B cell (primary cell): ENCODE results near the gene RHOBTB1. TPM values are rescaled to one million over a fixed set of nuclear protein-coding genes. Genes with fewer than 3 reads are reported as not detected.

Source experiments
- ATAC-seq: fragments of 200-7000 bp; cut with Tn5 transposase; one replicate; pipeline ENCODE4 v1.10.0; 2021; ENCODE audit warnings: low read depth, mild to moderate bottlenecking, moderate number of reproducible peaks, moderate library complexity
- CTCF ChIA-PET: fragments of 350-600 bp; sonication (Branson Sonifier 250); formaldehyde crosslinking; loops from one replicate; lab custom pipeline; 2021; ENCODE audit warnings: antibody characterized with exemption, inconsistent platforms; lab: Charles Lee
- POLR2A ChIA-PET: fragments of 350-600 bp; sonication (Branson Sonifier 250); formaldehyde crosslinking; loops from one replicate; lab custom pipeline; 2021; ENCODE audit warnings: antibody characterized with exemption; lab: Charles Lee
- DNase-seq: peaks from one replicate; pipeline ENCODE4 v3.0.0; 2013
- H2AFZ ChIP-seq: 2 replicates; pipeline ENCODE4 v1.6.1; 2012; ENCODE audit warnings: mild to moderate bottlenecking, low read depth, low read length; ENCODE audit not compliant: insufficient read depth, poor library complexity, severe bottlenecking
- H3K27ac ChIP-seq, 2 donors: 1 replicate in 1 of 2; 2 replicates in 1 of 2; pipeline ENCODE4 v1.5.1; 2012 to 2013; ENCODE audit warnings: low read length in 2 of 2, mild to moderate bottlenecking in 2 of 2, moderate library complexity in 1 of 2
- H3K27me3 ChIP-seq, 4 experiments: fragments of 200-600 bp in 1 of 4; sonication (generic) in 1 of 4; replicated peaks in 1 of 4; 1 replicate in 2 of 4; 2 replicates in 2 of 4; pipeline versions ENCODE4 v1.6.1 to v1.7.0; 2013 to 2016; ENCODE audit warnings: low read length in 3 of 4, mild to moderate bottlenecking in 2 of 4, mixed read lengths in 1 of 4, moderate library complexity in 1 of 4; ENCODE audit not compliant: insufficient read depth in 4 of 4, control insufficient read depth in 3 of 4; ENCODE audit errors: control extremely low read depth in 1 of 4
- H3K36me3 ChIP-seq, 2 experiments: replicated peaks in 1 of 2; 1 replicate in 1 of 2; 2 replicates in 1 of 2; pipeline versions ENCODE4 v1.6.1 to v1.7.1; 2013; ENCODE audit warnings: low read length in 1 of 2; ENCODE audit not compliant: insufficient read depth in 2 of 2, control insufficient read depth in 1 of 2; ENCODE audit errors: control extremely low read depth in 1 of 2, extremely low read depth in 1 of 2
- H3K4me1 ChIP-seq, 2 donors: fragments of 200-600 bp in 1 of 2; sonication (generic) in 1 of 2; 1 replicate in 1 of 2; 2 replicates in 1 of 2; pipeline versions ENCODE4 v1.5.1 to v1.6.1; 2013 to 2017; ENCODE audit warnings: low read length in 2 of 2; ENCODE audit not compliant: control insufficient read depth in 2 of 2, insufficient read depth in 2 of 2
- H3K4me2 ChIP-seq: replicated peaks from 2 replicates; pipeline ENCODE3; 2012; ENCODE audit warnings: mild to moderate bottlenecking, low read depth, low read length; ENCODE audit not compliant: poor library complexity, severe bottlenecking
- H3K4me3 ChIP-seq, 5 experiments: fragments of 200-600 bp in 1 of 5; sonication (generic) in 1 of 5; 1 replicate in 3 of 5; 2 replicates in 2 of 5; pipeline versions ENCODE4 v1.5.1 to v1.7.0; 2011 to 2016; ENCODE audit warnings: low read length in 4 of 5, mild to moderate bottlenecking in 4 of 5, low read depth in 2 of 5, control low read depth in 1 of 5, moderate library complexity in 1 of 5; ENCODE audit not compliant: insufficient read depth in 1 of 5; ENCODE audit errors: control extremely low read depth in 1 of 5, extremely low read depth in 1 of 5
- H3K79me2 ChIP-seq: fragments of 200-600 bp; sonication (generic); one replicate; pipeline ENCODE4 v1.6.0; 2016; ENCODE audit warnings: low read length; ENCODE audit not compliant: control insufficient read depth, insufficient read depth
- H3K9ac ChIP-seq: fragments of 200-600 bp; sonication (generic); 2 replicates; pipeline ENCODE4 v1.6.1; 2017; ENCODE audit warnings: mild to moderate bottlenecking, low read length, moderate library complexity
- H3K9me3 ChIP-seq, 3 donors: one replicate each; pipeline versions ENCODE4 v1.6.1 to v1.7.1; 2013; ENCODE audit warnings: low read length in 2 of 3; ENCODE audit not compliant: control insufficient read depth in 2 of 3, insufficient read depth in 1 of 3; ENCODE audit errors: control extremely low read depth in 1 of 3
- H4K20me1 ChIP-seq: 2 replicates; pipeline ENCODE4 v1.6.0; 2012; ENCODE audit warnings: mild to moderate bottlenecking, low read length; ENCODE audit not compliant: insufficient read depth, control insufficient read depth, poor library complexity, severe bottlenecking
- H3K27ac Mint-ChIP-seq: one replicate; pipeline ENCODE4 v1.8.0; 2021; ENCODE audit warnings: mixed read lengths
- H3K27me3 Mint-ChIP-seq: one replicate; pipeline ENCODE4 v1.8.0; 2021; ENCODE audit warnings: mixed read lengths
- H3K4me1 Mint-ChIP-seq: one replicate; pipeline ENCODE4 v1.8.0; 2021; ENCODE audit warnings: mixed read lengths
- H3K4me3 Mint-ChIP-seq: one replicate; pipeline ENCODE4 v1.8.0; 2021; ENCODE audit warnings: mixed read lengths
- H3K9me3 Mint-ChIP-seq: one replicate; pipeline ENCODE4 v1.8.0; 2022; ENCODE audit warnings: mixed read lengths; ENCODE audit not compliant: insufficient read depth
- CTCF ChIP-seq: fragments of 200-600 bp; IDR thresholded peaks from one replicate; pipeline ENCODE4 v1.8.0; 2022; ENCODE audit warnings: antibody characterized with exemption, mild to moderate bottlenecking
- EZH2 ChIP-seq: IDR thresholded peaks from 2 replicates; pipeline ENCODE4 v1.6.1; 2012; ENCODE audit warnings: borderline replicate concordance, low read depth, mild to moderate bottlenecking, moderate library complexity, low read length; ENCODE audit not compliant: insufficient read depth, poor library complexity, severe bottlenecking
- WGBS: methylation state at CpG from one replicate; pipeline ENCODE4 v1.1.5; 2013; ENCODE audit warnings: missing lambda C conversion rate; ENCODE audit not compliant: insufficient coverage; 5-methylcytosine and 5-hydroxymethylcytosine counted together
- intact Hi-C: fragments of 100-400 bp; cut with micrococcal nuclease; formaldehyde crosslinking; loops from one replicate; pipeline ENCODE4 v1.10.0; 2022
- polyA plus RNA-seq: library from polyadenylated mRNA; depleted of rRNA; stranded (reverse); fragments of >200 nt; gene quantifications from 2 replicates; pipeline ENCODE4 v1.2.3, GENCODE V29; 2012
- total RNA-seq, 2 donors: library from RNA; stranded (reverse); fragments of 120-200 nt in 1 of 2; gene quantifications; 1 replicate in 1 of 2; 2 replicates in 1 of 2; pipeline versions ENCODE4 v1.2.3 to v1.2.4, GENCODE V29; 2013 to 2022

RHOBTB1 gene
- total and polyA plus RNA-seq, 2 donors (not counting 1 experiment from before 2014, with no cell fraction given) = 0.07 to 0.60 TPM

DNA sequence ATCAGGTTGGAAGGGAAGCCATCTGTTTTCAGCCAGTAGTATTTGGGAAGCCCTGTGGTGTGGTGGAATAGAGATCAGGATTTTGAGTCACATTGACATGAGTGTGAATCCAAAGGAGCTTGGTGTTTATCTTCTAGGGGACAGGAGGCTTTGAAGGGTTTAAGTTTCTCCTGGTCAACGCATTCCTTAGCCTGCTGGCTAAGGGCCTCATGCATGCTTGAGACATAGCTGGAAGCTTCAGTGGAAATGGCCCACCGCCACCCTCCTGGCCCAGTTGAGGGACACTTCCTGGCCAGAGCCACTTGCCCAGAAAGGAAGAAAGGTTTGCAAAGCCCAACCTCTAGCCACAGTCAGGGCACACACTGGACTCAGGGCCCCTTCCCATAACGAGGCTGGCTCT lies 94.8 kb downstream of the RHOBTB1 start:
- no peaks in the 10 kb centered on the region for H3K36me3 ChIP-seq
- peaks cover under 1% of the 10 kb centered on the region for H3K27me3 Mint-ChIP-seq

DNA sequence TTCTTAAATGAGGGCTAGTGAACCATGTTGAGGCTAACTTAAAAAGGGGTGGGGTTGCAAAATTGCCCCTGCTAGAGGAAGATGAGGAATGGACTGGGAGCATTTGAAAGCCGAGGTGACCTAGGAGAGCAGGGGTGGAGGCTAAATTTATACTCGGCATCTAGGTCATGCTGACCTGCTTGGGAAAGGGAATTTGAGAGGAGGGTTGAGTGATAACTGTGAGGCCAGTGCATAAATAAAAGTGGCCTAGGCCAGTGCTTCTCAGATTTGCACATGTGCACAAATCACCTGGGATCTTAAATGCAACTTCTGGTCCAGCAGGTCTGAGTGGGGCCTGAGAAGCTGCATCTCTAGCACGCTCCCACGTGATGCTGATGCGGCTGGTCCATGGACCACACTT lies 95.3 kb downstream of the RHOBTB1 start:
- intact Hi-C loops = no loop called here
- no peak overlapping the region for H3K27ac ChIP-seq
- ATAC-seq (no peak), DNase-seq (no peak)
- Mint-ChIP-seq H3K9me3 (no peaks in the 10 kb centered on the region), H3K4me3 (no peak overlapping the region), H3K27me3 (peaks cover 3% of the 10 kb centered on the region), H3K4me1 (peaks cover 2% of the 10 kb centered on the region), H3K27ac (no peak overlapping the region)
- no peak overlapping the region for H3K4me2 ChIP-seq
- H3K36me3 ChIP-seq = no peaks in the 10 kb centered on the region
- H3K4me3 ChIP-seq = no peak overlapping the region
- ChIA-PET POLR2A (no interaction called here), CTCF (no interaction called here)
- 93% methylated on average over 5 of the region's 5 CpGs for WGBS
- H2AFZ ChIP-seq = no peak overlapping the region
- H3K4me1 ChIP-seq = no peaks in the 10 kb centered on the region
- H3K9me3 ChIP-seq = no peaks in the 10 kb centered on the region
- no peaks in the 10 kb centered on the region for H3K27me3 ChIP-seq
- no peaks in the 10 kb centered on the region for H3K79me2 ChIP-seq
- no peak overlapping the region for H3K9ac ChIP-seq
- no peak for TF ChIP-seq CTCF
- no peak for TF ChIP-seq EZH2
- no peaks in the 10 kb centered on the region for H4K20me1 ChIP-seq

More for the DNA sequence above, 94.8 kb downstream of the RHOBTB1 start:
- Histone ChIP-seq H3K9me3 (no peaks in the 10 kb centered on the region), H4K20me1 (no peaks in the 10 kb centered on the region), H3K4me1 (no peaks in the 10 kb centered on the region), H2AFZ (no peak overlapping the region), H3K27ac (no peak overlapping the region), H3K79me2 (no peaks in the 10 kb centered on the region), H3K4me2 (no peak overlapping the region), H3K9ac (no peak overlapping the region), H3K27me3 (no peaks in the 10 kb centered on the region), H3K4me3 (no peak overlapping the region)
- WGBS = 85% methylated on average over 3 of the region's 3 CpGs
- ChIA-PET CTCF (no interaction called here), POLR2A (no interaction called here)
- intact Hi-C loops = no loop called here
- ATAC-seq = no peak
- no peak for DNase-seq
- H3K4me3 Mint-ChIP-seq = no peak overlapping the region
- TF ChIP-seq CTCF (no peak), EZH2 (no peak)
- H3K27ac Mint-ChIP-seq = no peak overlapping the region
- peaks cover 2% of the 10 kb centered on the region for H3K4me1 Mint-ChIP-seq
- no peaks in the 10 kb centered on the region for H3K9me3 Mint-ChIP-seq
